Measurements from ENCODE around the gene HECW1.

The HECW1 gene

GRCh38 chr7:43530553-43531410 is 418.3 kb downstream of the HECW1 start (continued):
- TF ChIP-seq POU6F1 (CRISPR knock-in tag; IDR thresholded peaks at IDR 0.05; ENCODE audit: borderline replicate concordance, low read depth) = no peak

- no peak for TF ChIP-seq ZFP30 (CRISPR knock-in tag; IDR thresholded peaks at IDR 0.05)
- no peak for TF ChIP-seq ZFP3 (CRISPR knock-in tag; IDR thresholded peaks at IDR 0.05)
- peak; percentile 99 for TF ChIP-seq TSHZ2 (CRISPR knock-in tag; IDR thresholded peaks at IDR 0.05)
- no peak for TF ChIP-seq POU6F1 (CRISPR knock-in tag; IDR thresholded peaks at IDR 0.05; ENCODE audit: borderline replicate concordance, low read depth)
- no peak for TF ChIP-seq ZNF565 (CRISPR knock-in tag; conservative IDR thresholded peaks at IDR 0.05; ENCODE audit: low read depth)
- no peak for TF ChIP-seq ZNF70 (CRISPR knock-in tag; IDR thresholded peaks at IDR 0.05)
- TF ChIP-seq TCF4 (CRISPR knock-in tag; IDR thresholded peaks at IDR 0.05; ENCODE audit: borderline replicate concordance) = peak; percentile 99
- peak; percentile 86 for TF ChIP-seq SNAI2 (CRISPR knock-in tag; IDR thresholded peaks at IDR 0.05)
- TF ChIP-seq CSRNP3 (CRISPR knock-in tag; IDR thresholded peaks at IDR 0.05) = no peak
- no peak for TF ChIP-seq GLIS3 (CRISPR knock-in tag; IDR thresholded peaks at IDR 0.05)
- no peak for TF ChIP-seq ZC3H10 (CRISPR knock-in tag; IDR thresholded peaks at IDR 0.05)
- no peak for TF ChIP-seq ESRRG (CRISPR knock-in tag; IDR thresholded peaks at IDR 0.05)
- no peak for TF ChIP-seq BACH2 (CRISPR knock-in tag; IDR thresholded peaks at IDR 0.05; ENCODE audit: borderline replicate concordance)
- TF ChIP-seq RARB (CRISPR knock-in tag; IDR thresholded peaks at IDR 0.05) = no peak
- no peak for TF ChIP-seq OSR1 (CRISPR knock-in tag; IDR thresholded peaks at IDR 0.05)
- TF ChIP-seq CSDC2 (CRISPR knock-in tag; IDR thresholded peaks at IDR 0.05) = no peak
- no peak for TF ChIP-seq ARNTL (CRISPR knock-in tag; IDR thresholded peaks at IDR 0.05; ENCODE audit: borderline replicate concordance, low read depth)
- TF ChIP-seq CREB5 (CRISPR knock-in tag; IDR thresholded peaks at IDR 0.05; ENCODE audit: low read depth) = no peak
- peak; percentile 41 for TF ChIP-seq ISL1 (CRISPR knock-in tag; IDR thresholded peaks at IDR 0.05)
- no peak for TF ChIP-seq TOX (CRISPR knock-in tag; IDR thresholded peaks at IDR 0.05; ENCODE audit: borderline replicate concordance)
- no peak; the same call in 1 of the 2 replicates for TF ChIP-seq PPARA (CRISPR knock-in tag; IDR thresholded peaks at IDR 0.05; ENCODE audit: borderline replicate concordance)
- TF ChIP-seq ZNF8 (CRISPR knock-in tag; IDR thresholded peaks at IDR 0.05) = peak; percentile 59; the same call in 1 of the 2 replicates
- TF ChIP-seq PATZ1 (CRISPR knock-in tag; IDR thresholded peaks at IDR 0.05; ENCODE audit: borderline replicate concordance) = no peak
- ATAC-seq = peak; percentile 64
Measured at GRCh38 chr7:43531700-43532099, 419.3 kb downstream of the HECW1 start.

Data from SK-N-SH treated with all-trans-retinoic acid at 6 μM for 48 hours (cell line).